GF-D8 (cell line): ENCODE results near the gene ANTXR1.
A peak's percentile ranks its signal among the peaks of the same experiment; 100 is the strongest.
"Not testable (repeated sequence)": the region's sequence is repeated elsewhere in the genome, so short reads cannot be mapped to it uniquely, and the experiment has no call there.

Experiments
- DNase-seq: peaks from one replicate; lab custom pipeline; 2025; lab: John Stamatoyannopoulos, UW

Gene ANTXR1

DNA sequence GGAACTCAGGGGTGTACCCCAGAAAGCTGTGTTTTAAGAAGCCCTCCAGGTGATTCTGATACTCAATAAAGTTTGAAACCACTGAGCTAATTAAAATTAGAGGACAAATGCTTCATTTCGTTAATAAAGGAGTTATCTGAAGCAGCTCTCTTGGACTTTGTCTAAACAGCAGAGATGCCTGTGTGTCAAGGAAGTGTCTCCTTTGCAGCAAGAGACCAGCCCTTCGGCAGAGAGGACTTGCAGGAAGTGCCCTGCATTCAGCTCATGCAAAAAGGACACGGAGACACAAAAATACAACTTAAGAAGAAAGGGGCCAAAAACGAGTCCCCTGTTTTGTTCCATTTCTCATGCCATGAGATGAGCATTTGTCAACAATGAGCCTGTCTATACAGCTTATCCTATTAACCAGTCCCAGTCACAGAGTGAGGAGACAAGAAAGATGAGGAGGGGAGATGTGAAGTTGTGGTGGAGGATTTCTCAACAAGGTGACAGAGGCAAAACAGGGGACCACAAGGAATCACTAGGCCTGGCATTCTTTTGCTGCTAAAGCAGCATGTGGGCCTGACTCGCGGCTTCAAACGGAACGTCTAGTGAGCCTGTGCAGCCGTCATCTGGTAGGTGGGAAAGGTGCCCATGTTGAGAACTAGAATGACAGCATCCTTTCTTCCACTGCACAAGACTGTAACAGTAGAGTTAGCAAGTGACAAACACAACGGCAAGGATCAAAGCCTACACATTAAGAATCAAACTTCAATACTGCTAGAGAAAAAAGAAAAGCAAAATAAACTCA, 152.3 kb downstream of the ANTXR1 start:
- no peak for DNase-seq

DNA sequence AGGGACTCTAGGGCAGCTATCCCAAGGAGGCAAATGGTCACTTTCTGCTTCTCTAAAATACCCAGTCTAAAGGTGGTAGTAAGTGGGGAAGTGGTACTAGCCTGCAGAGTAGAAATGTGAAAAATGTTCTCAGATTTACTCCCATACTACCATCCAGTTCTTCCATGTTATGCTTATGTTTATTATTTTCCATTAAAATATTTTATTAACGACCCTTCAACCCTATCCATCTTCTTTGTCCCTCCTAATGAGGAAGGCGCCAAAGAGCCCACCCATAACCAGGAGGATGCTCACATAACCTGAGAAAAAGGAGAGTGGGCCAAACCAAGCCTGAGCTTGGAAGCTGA, 153.5 kb downstream of the ANTXR1 start:
- DNase-seq, result no peak

DNA sequence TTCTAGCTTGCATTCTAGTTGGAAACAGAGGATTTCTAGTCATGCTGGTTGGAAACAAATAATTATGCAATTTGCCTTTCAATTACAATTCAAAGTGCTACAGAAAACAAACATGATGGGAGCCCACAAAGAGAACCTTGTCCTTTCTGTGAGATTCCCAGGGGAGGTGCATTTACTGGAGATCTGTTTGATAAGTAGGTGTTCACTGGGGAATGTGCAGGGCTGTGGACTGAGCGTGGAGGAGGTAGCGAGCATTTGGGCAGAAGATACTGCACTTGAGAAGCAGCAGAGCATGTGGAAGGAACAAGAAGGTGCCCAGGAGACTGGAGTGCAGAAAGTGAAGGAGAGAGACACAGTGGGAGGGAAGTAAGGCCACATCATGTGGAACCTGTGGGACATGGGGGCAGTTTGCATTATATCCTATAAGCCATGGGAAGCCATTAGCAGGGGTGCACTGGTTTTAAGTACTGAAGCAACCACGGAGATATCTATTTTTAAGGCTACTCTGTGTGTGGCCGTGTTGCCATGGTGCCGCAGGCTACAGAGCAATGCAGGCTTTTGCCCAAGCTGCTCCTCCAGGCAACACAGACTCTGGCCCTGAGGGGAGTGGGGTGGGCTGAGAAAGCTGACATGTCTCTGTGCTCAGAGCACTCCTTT, 154.0 kb downstream of the ANTXR1 start:
- DNase-seq, result no peak

GRCh38 chr2:69167469-69167822, 154.5 kb downstream of the ANTXR1 start:
- DNase-seq, result no peak

- no peak for DNase-seq
These were observed 155.3 kb downstream of the ANTXR1 start for GRCh38 chr2:69168144-69168813.

DNA sequence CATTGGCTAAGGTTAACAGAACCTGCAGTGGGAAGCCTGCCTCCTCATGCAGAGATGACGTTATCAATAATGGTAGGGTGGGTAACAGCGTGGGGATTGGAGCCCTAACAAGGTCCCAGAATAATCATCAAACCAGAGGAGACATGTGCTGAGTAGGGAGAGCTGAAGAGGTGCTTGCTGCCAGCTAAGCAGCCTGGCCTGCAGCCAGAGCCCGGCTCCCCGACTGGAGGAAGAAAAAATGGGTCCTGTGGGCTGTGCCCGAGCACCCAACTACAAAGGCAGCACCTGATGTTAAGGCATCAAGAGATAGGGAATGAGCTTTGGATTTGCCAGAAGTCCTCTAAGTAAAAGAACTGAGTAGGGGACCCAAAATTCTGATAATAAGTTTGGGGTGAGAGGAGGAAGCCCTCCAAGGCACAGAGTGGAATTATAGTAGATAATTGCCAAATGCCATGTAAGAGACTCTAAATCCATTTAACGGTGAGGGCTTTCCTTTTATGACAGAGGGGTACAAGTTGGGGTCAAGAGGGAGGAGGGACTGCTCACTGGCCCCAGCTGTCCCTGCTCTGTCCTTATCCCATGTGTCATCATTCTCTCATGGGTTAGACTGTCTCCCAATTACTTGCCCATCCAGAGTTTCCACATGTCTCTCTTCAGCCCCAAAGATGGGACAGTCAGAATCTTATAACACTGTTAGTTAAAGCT, 156.1 kb downstream of the ANTXR1 start:
- DNase-seq, result no peak

DNA sequence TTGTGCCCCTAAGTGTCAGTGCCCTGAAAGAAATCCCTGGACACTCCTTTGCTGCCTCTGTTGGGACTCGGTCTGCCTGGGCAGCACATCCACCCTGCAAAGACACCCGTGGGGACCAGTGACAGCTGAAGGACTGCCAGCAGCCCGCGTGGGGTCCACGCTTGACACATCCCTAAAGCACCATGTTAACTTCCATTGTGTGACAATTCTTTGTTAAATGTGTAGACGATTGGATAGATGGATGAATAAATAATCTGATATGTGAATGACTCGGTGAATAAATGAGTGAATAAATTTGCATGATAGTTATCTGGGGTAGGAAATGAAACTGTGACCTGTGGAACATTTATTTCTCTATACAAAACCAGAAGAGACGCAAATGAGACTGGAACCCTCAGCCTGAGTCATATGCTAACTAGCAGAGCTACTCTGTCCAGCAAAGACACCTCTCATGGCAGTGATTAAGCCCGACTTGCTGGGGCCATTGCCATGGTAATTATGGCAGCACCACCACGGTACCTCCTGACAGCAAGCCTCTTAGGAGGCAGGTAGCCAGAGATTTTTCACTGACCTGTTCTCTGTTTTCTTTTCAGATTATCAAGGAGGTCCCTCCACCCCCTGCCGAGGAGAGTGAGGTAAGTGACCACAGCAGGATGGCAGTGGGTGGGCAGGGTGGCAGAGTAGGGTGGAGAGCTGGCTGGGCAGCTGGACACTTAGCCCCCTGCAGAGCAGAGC, 156.8 kb downstream of the ANTXR1 start:
- no peak for DNase-seq

DNA sequence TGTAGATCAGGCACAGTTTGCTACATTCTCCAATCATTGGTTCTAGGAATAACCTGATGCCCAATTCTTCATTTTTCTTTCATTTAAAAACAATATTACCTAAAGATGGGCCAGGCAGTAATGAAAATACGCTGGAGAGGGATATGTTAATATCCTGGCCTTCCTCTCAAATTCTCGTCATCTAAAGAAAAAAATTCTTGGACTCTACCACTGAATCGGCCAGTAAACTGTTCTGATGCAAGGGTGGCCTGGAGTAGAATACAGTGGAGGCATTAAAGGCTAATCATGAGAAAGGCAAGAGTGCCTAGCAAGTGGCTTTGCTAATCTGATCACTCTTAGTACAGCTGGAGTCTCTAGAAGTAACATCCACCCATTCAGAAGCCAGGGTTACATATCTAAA, 157.7 kb downstream of the ANTXR1 start:
- DNase-seq, result no peak

- DNase-seq, result no peak
These were observed 158.3 kb downstream of the ANTXR1 start for GRCh38 chr2:69171116-69171896.

DNA sequence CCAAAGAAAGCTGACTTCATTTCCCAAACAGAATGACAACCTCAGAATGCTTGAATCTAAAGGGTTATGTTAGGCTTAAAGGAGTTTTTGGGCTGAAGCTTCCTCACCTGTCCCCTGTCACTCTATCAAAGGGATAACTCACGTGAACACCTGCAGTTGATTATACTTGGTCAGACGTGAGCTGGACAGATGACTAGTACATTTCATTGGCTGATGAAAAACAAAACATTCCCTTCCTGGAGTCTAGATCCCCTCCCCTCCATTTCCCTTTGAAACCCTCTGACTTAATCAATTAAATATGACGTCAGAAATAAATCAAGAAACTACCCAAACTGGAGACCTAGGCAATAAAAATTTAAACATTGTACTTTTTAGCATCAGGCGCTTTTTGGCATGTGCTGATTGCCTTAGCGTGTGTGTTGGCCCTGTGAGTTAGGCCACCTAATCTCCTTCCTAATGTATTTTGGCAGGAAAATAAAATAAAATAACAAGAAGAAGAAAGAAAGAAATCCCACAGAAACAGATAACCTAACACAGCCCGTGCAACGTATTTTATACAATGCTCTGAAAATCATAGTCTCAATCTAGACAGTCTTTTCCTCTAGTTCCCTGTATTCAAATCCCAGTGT, 159.0 kb downstream of the ANTXR1 start:
- DNase-seq, result no peak

GRCh38 chr2:69173706-69174105, 160.7 kb downstream of the ANTXR1 start:
- no peak for DNase-seq

DNA sequence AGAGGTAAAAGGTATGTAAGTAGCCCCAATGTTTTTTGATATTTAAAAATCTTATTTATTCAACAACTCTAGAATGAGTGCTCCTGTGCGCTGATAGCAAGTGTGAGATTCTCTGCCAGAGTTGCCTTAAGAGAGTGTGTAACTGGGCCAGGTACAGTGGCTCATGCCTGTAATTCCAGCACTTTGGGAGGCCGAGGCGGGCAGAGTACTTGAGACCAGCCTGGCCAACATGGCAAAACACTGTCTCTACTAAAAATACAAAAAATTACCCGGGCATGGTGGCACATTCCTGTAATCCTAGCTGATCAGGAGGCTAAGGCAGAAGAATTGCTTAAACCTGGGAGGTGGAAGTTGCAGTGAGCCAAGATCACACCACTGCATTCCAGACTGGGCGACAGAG, 161.2 kb downstream of the ANTXR1 start:
- DNase-seq, result not testable (repeated sequence)

- DNase-seq, result no peak
These were observed 163.1 kb downstream of the ANTXR1 start for GRCh38 chr2:69175790-69176715.

DNA sequence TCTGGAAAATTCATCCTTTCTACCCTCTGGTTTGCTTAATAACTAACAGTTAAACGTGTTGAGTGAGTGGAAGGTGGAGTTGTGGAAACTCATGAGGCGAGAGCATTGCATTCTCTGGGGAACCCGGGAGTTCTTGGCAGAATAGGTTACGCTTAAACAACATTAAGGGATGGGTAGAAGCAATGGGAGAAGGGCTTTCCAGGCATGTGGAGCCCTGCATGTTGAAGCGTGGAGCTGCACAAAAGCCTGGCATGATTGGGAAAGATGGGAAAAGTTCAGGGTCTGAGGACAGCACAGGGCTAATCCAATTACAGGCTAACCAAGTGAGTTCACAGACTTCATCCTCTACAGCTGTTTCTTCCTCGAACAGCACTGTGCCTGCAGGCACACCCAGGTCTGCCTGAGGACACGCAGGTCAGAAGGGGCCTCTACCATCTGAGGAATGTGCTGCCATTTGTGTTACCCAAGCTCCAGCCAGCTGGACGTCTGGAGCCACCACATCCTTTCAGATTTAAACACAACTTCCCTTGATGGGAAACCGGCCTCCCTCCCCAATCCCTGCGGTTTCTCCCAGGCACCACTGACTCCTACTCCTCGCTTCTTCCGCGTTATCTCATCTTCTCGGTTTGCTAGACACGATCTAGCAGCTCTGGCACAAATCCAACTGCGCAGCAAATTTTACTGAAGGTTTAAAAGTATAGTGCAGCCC, 164.2 kb downstream of the ANTXR1 start:
- peak; percentile 85 for DNase-seq

DNA sequence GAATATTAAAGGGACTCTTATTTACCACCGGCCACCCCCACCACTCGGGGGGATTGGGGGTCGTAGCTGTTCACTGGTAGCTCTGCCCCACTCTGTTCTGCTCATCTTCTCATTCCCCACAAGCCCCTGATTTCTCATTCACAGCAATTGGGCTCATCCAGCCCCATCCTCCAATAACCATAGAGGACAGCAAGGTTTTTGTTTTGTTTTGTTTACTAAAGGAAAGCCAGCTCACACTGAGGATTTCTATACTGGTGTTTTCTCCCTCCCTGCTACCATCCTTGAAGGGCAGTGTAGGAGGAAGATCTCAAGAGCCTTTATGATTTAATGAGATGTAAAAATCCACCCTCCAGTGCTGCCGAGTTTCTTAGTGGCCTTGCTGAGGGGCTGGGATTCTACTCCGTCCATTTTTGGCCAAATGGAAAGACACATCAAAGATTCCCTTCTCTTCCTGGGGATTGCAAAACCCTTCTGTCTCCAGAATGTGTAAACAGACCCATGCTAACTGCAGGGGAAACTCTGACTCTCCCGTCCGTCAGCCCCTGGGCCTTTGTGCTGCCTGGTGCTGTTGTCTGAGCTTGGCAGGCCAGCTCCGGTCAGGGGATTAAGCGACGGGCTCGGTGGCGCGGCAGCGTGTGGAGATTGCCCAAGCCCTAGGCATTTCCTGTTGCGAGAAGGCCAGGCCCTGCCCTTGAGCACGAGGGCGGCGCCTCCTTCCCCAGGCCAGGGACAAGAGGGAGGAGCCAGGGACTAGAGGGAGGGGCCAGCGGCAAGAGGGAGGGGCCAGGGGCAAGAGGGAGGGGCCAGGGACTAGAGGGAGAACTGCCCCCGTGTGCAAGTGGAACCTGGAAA, 165.0 kb downstream of the ANTXR1 start:
- peak; percentile 61 for DNase-seq

DNA sequence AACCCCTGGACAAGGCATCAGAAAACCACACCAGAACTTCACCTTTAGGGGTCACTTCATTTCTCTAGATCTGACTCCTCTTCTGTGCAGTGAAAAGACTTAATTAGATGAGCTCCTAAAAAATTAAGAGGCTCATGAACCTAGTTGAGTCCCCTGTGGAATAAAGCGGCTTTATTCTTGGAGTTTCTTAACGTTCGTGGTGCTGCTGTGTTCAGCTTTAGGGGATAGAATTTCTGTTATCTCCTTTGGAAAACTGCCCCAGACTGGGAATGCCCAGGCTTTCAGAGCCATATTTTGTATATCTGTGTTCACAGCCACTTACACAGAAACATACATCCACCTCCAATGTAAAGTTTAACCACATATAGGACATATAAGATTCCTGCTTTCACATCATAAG, 165.8 kb downstream of the ANTXR1 start:
- DNase-seq, result no peak

DNA sequence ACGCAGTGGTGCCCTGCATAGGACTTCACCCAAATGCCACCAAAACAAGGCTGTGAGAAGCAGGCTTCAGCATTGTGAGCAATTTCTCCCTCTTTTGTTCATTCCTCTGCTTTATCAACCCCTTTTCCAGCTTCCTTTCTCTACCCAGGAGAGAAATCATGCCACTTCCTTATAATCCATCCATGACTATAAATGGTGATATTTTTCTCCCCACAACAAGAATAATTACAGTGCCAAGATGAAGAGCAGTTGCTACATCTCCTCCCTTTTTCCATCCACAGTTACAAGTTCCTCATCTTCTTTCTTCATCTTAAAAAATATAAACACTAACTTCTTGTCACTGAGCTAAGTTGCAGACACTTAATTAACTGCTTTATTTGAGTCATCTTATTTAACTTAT, 167.2 kb downstream of the ANTXR1 start:
- peak; percentile 15 for DNase-seq

GRCh38 chr2:69180974-69181373, 168.0 kb downstream of the ANTXR1 start:
- DNase-seq, result no peak
